ENCODE results near the gene EP400.
"Not testable (repeated sequence)": the region's sequence is repeated elsewhere in the genome, so short reads cannot be mapped to it uniquely, and the experiment has no call there.

EP400 gene

GRCh38 chr12:132079200-132079599 is 129.5 kb downstream of the EP400 start:
- FAIRE-seq (no peak), DNase-seq (ENCODE audit: insufficient read length, low spot score) (no peak)
- TF ChIP-seq CTCF (IDR thresholded peaks at IDR 0.05; ENCODE audit: insufficient read depth, missing control alignments), result no peak

GRCh38 chr12:132079695-132080094 is 130.0 kb downstream of the EP400 start:
- FAIRE-seq (no peak), DNase-seq (ENCODE audit: insufficient read length, low spot score) (no peak)
- no peak for TF ChIP-seq CTCF (IDR thresholded peaks at IDR 0.05; ENCODE audit: insufficient read depth, missing control alignments)

GRCh38 chr12:132080515-132080914 is 130.8 kb downstream of the EP400 start:
- DNase-seq (ENCODE audit: insufficient read length, low spot score); FAIRE-seq: not testable (repeated sequence)

- FAIRE-seq, result no peak
- no peak for TF ChIP-seq CTCF (IDR thresholded peaks at IDR 0.05; ENCODE audit: insufficient read depth, missing control alignments)
- DNase-seq (ENCODE audit: insufficient read length, low spot score), result no peak
Measured at GRCh38 chr12:132081423-132081822, 131.7 kb downstream of the EP400 start.

GRCh38 chr12:132083614-132083940 is 133.8 kb downstream of the EP400 start:
- no peak for DNase-seq (ENCODE audit: insufficient read length, low spot score)
- TF ChIP-seq CTCF (IDR thresholded peaks at IDR 0.05; ENCODE audit: insufficient read depth, missing control alignments), result no peak
- FAIRE-seq, result no peak

GRCh38 chr12:132083941-132084620 is 134.3 kb downstream of the EP400 start:
- DNase-seq (ENCODE audit: insufficient read length, low spot score) (peak; percentile 98), FAIRE-seq (no peak)
- TF ChIP-seq CTCF (IDR thresholded peaks at IDR 0.05; ENCODE audit: insufficient read depth, missing control alignments), result no peak

- FAIRE-seq (no peak), DNase-seq (ENCODE audit: insufficient read length, low spot score) (peak; percentile 34)
- TF ChIP-seq CTCF (IDR thresholded peaks at IDR 0.05; ENCODE audit: insufficient read depth, missing control alignments), result no peak
Measured at GRCh38 chr12:132084621-132085290, 135.0 kb downstream of the EP400 start.
